ENCODE results near the gene PDE4D.

DNA sequence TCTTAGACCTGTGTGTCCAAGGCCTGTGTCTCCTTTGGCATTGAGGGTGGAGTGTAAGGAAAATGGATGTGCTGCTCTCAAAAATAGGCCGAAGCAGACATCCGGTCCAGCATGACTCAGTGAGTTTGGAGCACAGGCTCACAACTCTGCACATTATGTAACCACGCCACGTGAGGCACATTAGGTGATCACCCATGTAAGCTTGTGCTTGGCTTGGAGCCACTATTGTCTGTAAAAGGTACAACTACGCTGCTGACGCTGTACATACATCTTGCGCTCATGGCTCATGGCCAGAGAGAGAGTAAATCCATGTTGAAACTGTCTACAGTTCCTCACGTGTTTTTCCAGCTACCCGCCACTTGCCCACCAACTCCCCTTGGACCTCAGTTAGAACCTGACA lies 177.5 kb downstream of the PDE4D start:
- TF ChIP-seq, protein P1, sequence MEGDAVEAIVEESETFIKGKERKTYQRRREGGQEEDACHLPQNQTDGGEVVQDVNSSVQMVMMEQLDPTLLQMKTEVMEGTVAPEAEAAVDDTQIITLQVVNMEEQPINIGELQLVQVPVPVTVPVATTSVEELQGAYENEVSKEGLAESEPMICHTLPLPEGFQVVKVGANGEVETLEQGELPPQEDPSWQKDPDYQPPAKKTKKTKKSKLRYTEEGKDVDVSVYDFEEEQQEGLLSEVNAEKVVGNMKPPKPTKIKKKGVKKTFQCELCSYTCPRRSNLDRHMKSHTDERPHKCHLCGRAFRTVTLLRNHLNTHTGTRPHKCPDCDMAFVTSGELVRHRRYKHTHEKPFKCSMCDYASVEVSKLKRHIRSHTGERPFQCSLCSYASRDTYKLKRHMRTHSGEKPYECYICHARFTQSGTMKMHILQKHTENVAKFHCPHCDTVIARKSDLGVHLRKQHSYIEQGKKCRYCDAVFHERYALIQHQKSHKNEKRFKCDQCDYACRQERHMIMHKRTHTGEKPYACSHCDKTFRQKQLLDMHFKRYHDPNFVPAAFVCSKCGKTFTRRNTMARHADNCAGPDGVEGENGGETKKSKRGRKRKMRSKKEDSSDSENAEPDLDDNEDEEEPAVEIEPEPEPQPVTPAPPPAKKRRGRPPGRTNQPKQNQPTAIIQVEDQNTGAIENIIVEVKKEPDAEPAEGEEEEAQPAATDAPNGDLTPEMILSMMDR (IDR thresholded peaks at IDR 0.05): no peak
- no peak for TF ChIP-seq POLR2A (IDR thresholded peaks at IDR 0.05)

Data from tibial nerve (tissue), 3 donors.